Activated CD8-positive, alpha-beta memory T cell treated with anti-CD3 and anti-CD28 coated beads for 24 hours (primary cell): Measurements from ENCODE around the gene WNT7B.

Experiments
- DNase-seq: peaks from one replicate; pipeline ENCODE4 v3.0.0-alpha.2; 2020

WNT7B gene

DNA sequence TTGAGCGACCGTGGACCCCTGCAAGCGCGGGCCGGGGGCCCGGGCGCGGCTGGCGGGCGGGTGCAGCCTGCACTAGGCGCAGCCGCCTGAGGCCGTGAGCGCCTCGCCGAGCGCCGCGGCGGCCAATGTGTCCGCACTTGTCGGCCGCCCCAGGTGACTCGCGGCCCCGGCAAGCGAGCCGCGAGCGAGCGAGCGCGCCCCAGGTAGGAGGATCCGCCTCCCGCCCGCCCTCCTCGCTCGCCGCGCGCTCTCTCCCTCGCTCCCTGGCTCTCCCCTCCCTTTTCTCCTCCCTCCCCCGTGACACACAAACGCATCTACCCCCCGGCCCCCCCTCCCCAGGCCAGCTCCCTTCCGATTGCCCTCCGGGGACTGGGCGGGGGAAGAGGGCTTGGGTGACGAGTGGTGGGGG is at the start of gene WNT7B:
WNT7B (minus strand) TSS at position 160 of the 409 bp plus-strand sequence. CDS start 408 bp downstream, outside the sequence.
- no peak for DNase-seq

DNA sequence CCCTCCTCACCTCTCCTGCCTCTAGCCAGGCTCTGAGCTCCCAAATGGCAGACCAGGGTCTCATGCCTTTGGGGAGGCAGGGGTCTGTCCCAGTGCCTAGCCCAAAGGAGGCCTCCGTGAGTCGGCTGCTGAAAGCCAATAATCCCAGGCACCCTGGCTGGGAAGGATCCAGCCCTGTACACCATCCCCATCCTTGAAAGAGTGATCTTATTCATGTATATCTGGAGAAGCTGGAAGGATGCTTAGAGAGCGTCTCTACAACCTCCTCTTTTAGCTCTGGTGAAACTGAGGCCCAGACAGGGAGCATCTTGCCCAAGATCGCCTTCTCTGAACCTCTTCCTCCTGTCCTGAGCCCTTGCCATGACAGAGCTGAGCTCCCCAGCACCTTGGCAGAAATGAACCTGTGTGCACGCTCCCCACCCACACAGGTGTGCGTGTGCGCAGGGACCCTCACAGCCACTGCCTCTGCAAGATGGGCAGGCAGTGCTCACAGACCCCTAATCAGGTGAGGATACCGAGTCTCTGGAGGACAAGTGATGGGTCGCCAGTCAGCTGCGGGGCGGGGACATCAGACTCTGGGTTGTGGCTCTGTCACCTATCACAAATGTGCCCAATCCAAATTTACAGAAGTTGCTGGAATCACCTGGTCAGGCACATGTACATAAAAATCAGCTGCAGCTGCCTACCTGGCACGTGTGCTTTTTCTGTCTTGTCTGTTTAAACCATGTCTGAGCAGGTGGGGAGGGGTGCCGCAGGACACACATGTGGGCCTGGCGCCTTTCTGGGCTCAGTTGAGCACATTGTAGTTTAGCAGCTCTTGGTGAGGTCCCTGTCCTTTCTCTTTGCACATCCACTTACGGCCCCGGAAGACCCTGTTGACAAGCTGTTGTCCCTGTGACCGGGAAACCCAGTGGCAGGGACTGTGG is 49.3 kb upstream of the WNT7B start:
- DNase-seq, result no peak

DNA sequence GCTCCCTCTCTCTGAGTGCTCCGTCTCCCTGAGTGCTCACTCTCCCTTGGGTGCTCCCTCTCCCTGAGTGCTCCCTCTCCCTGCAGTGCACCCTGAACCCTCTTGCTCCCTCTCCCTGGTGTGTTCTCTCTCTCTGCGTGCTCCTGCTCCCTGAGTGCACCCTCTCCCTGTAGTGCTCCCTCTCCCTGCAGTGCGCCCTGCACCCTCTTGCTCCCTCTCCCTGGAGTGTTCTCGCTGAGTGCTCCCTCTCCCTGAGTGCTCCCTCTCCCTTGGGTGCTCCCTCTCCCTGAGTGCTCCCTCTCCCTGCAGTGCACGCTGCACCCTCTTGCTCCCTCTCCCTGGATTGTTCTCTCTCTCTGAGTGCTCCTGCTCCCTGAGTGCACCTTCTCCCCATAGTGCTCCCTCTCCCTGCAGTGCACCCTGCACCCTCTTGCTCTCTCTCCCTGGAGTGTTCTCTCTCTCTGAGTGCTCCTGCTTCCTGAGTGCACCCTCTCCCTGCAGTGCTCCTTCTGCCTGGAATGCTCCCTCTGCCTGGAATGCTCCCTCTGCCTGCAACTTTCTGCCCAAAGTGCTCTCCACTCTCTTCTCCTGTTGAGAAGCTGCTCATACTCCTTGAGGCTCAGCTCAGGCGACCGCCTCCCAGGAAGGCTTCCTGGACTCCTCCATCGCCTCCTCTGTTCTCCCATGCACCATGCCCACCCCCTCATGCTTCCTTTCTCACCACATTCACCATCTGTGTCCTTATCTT is 48.4 kb upstream of the WNT7B start:
- DNase-seq, result no peak

DNA sequence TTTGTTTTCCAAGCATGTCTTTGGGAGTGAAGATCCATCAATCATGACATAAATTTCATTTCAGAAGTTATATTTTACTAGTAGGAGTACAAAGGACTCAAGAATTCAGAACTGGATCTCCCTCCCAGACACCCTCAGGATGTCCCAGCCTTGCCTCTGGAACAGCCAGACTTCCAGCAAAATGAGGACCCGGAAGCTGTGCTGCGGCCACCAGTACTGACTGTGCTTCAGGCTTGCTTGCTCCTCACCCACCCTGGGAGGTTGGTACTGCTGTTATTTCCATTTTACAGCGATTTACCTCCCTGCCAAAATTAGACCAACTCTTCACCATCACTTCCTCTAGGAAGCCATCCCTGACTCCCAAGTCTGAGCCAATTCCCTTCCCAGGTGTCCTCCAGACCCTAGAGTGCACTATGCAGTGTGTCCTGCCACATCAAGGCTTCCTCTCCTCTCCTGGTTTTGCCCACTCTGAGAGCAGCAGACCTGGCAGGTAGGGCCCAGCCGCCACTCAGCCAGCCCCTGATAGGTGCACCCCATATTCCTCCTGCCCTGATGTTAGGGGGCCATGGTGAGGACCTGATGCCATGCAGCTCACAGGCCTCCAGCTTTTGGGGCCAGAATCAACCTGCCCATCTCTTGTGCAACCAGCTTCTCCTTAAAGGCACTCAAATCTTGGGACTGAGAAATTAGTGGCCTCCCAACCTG is 47.3 kb upstream of the WNT7B start:
- DNase-seq, result no peak

DNA sequence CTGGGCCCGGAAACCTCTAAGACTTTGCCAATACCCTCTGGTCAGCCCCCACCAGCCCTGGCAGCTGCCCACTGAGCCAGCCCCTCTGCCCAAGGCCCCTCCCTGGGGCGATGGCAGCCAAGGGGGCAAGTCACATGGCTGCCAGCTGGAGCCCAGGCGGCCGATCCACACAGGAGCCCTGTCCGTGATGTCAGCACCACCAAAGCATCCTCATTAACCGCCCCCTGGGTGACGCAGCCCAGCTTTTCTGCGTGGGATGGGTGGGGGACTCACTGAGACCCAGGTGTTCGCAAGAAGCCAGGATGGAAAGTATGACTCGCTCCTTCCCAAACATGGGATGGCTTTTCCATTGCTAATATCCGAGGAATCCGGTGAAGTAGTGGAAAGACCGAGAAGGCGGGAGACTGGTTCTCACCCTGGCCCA is 46.6 kb upstream of the WNT7B start:
- DNase-seq, result no peak

DNA sequence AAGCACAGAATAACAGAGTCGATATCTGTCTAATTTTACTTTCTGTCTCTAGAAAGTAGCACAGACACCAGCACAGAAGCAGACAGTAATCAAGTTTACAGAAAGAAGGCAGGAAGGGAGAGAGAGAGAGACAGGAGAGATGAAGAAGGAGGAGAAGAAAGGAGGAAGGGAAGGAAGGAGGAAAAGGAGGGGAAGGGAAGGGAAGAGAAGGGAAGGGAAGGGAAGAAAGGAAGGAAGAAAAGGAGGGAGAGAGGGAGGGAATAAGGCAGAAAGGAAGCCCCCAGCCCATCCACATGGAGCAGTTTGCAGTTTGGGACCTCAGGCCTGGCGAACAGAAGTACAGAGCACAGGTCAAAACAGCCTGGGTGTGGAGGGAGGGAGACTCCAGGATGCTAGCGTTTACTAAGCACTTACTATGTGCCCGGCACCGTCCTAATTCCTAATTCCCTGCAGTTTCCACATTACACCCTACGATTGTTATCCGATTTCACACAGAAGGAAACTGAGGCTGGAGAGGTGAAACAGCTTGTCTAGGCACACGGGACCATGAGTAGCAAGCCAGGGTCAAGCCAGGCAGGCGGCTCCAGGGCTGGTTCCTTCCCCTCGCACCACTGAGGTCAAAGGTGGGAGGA is 46.0 kb upstream of the WNT7B start:
- DNase-seq, result no peak

DNA sequence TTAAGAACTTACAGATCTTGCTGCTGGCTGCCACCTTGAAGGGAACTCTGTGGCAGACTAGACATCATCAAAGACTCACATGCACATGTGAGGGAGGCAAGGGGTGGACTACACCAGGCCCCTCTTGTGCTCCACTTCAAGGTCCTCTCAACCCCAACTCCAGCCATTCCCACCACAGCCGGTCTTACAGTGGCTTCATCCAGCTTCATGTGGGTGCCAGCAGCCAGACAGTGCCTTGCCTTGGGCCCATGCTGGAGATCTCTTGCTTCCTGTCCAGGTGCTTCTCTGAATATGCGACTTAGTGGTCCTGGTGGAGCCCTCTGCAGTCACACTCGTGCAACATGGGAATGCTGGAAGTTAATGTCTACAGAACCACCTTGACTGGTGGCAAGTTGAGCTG is 44.6 kb upstream of the WNT7B start:
- no peak for DNase-seq

DNA sequence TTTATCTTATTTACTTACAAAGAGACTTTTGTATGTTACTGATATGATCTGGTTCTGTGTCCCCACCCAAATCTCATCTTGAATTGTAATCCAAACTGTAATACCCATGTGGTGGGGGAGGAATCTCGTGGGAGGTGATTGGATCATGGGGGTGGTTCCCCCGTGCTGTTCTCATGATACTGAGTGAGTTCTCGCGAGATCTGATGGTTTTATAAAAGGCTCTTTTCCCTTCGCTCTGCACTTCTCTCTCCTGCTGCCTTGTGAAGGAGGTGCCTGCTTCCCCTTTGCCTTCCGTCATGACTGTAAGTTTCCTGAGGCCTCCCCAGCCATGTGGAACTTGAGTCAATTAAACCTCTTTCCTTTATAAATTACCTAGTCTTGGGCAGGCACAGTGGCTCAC is 42.4 kb upstream of the WNT7B start:
- no peak for DNase-seq

DNA sequence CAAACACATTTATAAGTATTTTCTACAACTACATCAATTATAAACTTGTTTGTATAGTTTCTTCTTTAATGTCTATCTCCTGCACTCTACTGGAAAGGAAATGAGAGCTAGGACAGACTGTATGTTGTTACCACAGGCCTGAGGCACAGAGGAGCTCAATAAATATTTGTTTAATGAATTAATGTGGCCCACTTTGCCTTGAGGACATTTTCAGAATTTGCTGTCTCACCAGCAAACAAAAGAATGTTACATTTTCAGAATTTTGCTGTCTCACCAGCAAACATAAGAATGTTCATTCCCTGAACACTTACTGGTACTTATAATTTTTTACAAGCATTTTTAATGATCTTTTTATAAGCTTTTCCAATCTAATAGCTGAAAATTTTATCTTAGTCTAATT is 41.9 kb upstream of the WNT7B start:
- DNase-seq, result no peak

DNA sequence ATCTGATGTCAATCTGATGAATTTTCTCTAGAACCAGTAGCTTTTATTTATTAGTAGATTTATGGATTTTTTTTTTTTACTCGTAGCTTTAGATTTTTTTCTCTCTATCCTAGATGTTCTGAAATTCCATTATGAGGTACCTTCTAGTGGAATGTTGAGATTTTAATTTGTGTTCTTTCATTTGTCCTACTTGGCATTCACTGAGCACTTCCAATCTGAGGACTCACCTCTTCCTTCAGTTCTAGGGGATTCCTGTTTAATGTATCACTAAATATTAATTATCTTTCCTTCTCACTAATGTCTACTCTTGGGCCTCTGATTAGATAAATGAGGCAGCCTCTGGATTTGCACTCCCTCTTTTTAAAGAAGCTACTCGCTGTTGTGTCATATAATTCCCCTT is 40.2 kb upstream of the WNT7B start:
- no peak for DNase-seq

DNA sequence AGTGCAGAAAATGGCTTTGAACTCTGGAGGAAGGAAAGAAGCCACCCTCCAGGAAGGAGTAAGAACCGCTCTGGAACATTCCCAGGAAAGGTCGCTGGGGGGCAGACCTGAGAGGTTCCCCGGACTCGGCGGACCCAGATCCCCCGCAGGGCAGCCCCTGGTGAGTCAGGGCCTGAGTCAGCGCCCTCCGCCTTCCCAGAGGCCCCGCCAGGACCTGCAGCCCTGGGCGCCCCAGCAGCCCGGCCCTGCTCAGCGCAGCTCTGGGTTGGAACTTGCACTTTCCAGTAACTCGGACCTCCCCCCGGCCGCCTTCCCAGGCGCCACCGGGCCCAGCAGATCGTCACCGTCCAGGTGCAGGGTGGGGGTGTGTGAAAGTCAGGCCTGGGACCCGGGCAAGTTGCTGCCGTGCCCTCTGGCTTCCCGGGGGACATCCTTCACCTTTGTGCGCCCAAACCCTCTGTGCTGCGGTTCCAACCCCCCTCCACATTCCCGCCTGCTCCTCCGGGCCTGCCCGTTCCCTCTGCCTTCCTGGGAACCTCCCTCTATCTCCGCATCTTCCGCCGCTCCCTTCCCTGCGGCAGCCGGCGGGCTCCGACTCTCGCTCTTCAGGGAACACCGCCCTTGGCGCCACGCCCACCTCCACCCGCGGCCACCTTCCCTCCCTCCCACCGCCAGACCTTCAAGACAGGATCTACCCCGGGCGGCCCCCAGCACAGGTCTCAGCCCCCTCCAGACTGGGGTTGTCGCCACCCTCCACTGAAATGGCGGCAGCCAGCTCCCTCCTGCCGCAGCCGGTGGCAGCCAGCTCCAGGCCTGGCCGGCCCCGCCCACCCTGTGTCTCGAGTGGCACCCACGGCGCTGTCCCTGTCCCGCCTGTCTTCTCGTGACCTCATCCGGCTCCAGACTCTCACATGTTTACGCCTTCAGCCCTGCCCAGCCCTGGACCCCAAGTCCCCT is 36.8 kb upstream of the WNT7B start:
- peak; percentile 96 for DNase-seq

DNA sequence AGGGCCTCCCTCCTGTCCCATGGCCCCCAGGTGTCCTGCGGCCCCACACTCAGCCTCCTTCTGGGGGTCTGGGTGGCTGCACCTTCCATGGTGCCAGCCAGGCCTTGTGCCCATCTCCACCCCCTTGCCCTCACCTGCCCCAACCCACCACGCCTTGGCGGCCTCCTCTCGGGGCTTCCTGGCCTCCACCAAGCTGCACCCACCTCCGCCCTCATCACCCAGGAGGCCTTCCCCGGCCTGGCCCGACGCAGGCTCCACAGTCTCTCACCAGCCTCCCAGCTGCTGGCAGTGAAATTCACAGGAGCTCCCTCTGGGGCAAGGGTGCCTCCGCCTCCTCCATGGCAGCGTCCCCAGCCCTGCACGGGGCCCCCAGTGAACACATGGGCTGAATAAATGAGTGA is 35.9 kb upstream of the WNT7B start:
- no peak for DNase-seq

DNA sequence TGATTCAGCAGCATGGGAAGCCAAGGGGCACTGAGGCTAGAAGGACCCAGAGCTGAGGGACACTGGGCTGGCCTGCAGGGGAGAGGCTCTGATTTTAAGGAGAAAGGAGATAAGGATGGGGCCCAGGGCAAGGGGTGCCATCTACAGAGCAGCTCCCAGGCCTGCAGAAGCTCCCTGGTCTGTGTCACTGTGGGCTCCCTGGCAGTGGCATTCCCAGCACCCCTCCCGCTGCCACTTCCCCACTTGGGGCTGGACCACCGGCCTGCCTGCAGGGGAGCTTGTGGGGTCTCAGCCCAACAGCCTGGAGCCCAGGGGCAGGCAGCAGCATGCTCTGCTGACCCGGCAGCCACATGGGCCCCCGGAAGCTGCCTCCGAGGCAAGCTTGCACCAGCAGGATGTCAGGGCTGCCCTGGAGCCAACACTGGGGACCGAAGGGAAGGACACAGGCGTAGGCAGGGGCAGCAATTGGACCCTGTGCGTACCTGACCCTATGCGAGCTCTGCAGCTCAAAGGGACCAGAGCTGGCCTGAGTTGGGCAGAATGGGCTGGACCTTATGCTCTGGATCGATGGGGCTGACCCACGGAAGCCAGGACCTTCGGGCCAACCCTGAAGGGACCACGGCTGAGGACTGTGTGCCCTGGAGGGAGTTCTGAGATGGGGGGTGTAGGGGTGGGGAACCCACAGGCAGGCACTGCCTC is 35.4 kb upstream of the WNT7B start:
- DNase-seq, result no peak

DNA sequence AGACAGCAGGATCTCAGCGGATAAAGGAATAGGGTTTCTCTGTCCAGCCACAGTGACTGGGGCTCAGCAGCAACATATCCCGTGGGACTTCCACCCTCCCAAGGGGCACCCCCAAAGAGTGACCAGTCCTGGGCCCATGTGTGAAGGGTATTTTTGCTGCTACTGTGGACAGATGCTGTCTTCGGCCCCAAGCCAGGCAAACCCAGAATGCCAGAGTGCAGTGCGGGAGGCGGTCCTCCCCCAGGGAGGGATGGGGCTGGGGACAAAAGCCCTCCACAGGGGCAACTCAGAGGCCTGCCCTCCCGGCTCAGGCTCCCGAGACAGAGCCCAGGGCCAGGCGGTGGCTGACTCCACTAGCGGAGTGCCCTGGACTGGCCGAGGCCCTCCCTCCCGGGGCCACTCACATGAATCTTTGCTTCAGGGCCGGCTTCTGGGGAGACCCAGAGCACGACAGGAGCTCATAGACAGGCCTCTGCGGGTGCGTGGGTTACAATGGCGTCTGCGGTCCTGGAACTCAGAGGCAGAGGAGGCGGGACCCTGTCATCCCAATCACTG is 34.7 kb upstream of the WNT7B start:
- DNase-seq, result no peak

DNA sequence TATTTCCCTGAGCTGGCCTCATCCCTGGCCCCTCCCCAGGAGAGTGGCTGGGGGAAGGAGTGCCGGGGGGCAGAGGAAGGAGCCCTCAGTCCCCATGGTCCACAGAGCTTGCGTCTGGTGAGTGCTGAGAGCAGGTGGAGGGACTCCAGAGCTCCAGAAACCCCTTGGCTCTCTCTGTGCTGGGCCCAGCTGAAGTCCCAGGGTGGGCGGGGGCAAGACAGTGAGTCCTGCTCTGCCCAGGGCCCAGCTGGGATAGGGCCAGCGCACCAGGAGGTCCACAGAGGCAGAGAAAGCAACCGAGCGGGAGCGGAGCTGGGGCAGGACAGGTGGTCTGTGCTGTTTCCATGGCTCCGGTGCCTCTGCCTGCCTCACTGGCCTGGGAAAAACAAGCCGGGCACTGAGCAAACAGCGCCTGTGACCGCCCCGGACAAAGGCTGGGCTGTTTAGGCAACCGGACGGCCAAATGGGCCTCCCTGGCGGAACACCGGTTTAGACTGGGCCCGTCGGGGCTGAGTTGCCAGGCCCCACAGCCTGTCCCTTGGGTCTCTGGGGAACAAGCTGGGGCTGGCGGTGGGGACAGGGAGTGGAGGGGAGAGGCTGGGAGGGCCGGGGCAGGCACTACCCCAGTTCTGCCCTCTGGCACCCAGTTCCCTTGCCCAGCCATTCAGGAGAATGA is 34.1 kb upstream of the WNT7B start:
- no peak for DNase-seq

DNA sequence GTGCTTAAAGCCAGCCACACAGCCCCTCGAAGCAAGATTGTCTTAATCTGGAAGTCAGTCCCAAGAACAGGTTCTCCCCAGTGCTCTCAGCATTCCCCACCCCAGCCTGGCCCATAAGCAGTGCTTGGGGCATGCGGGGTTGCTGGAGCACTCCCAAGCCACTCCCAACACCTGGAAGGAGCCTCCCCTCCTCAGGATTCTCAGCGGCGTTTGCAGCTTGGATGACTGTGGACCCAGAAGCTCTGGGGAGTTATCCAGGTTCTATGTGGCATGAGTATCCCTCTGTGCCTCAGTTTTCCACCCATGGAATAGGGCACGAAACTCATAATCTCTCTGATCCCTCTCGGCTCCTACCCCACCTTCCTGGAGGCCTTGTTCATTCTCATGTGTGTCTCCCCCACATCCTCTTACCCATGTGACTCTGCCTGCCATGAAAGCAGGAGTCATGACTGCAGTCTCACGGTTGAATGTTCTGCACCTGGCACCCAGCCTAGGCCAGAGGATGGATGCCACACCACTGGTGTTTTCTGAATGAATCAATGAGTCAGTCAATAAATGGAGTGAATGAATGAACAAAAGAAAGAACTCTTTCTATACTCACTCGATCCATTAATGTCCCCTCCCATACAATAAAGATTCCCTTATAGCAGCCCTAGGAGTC is 33.4 kb upstream of the WNT7B start:
- no peak for DNase-seq

DNA sequence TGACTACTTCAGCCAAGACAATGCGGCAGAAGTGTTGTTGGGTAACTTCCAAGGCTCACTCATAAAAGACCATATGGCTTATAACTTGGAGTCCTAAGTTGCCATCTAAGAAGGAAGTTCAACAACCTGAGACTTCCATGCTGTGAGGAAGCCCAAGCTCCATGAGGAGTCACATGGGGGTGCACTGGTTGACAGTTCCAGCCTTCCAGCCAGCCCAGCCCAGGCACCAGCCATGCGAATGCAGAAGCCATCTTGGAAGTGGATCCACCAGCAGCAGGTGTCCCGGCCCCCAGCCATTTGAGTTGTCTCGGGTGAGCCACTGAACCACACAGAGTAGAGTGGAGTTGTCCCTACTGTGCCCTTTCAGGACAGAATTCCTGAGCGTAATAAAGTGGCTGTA is 32.8 kb upstream of the WNT7B start:
- no peak for DNase-seq

DNA sequence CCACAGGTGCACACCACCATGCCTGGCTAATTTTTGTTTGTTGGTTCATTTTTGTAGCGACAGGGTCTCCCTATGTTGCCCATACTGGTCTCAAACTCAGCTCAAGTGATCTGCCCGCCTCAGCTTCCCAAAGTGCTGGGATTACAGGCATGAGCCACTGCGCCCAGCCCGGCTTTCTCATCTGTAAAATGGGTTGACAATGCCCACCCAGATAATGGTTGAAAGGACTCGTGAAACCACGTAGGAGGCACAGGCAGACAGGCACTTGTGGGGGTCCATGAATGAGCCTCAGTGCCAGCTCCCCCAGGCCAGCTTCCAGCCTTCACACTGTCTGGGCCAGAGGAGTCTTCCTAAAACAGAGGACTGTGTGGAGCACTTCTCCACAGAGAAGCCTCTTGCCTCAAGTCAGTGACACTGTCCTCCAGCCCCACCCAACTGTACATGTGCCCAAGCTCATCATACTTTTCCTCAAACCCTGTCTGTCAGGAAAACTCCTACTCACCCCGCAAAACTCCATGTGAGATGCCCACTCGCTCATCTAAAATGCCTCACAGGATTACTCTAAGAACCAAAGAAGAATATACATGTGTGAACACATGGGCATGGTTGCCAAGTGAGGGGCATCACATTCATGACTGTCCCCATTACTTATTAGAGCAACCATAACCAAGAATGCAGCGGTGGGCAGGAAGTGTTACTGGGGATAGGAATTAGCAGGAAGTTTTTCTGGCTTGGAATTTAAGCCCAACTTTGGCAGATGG is 32.1 kb upstream of the WNT7B start:
- no peak for DNase-seq

DNA sequence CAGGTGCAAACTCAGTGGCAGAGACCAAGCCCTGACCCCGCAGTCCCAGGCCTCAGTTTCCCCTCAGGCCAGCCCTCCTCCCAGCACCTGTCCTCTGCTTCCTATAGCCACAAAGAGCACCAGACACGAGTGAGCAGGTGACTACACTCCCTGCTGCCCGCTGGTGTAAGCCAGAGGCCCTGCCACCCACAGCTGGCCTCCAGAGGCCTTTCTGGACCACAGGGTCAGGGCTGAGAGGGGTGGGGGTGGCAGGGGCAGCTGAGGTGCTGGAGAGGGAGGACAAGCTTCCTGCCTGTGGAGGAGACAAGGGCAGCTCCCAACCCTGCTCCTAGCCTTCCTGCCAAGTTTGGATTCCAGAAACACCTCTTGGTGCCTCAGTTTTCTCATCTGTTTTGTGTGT is 31.3 kb upstream of the WNT7B start:
- DNase-seq, result no peak
